Endothelial cell of umbilical vein (primary cell): ENCODE results near the gene ZBTB20.

Experiments
- EZH2 ChIP-seq: IDR thresholded peaks from 2 replicates; pipeline ENCODE4 v1.6.1; 2012; ENCODE audit warnings: borderline replicate concordance, low read depth, mild to moderate bottlenecking, moderate library complexity, low read length, inconsistent platforms; ENCODE audit not compliant: severe bottlenecking
- FOS ChIP-seq: IDR thresholded peaks from 2 replicates; pipeline ENCODE4 v1.6.1; 2011; ENCODE audit warnings: mild to moderate bottlenecking, low read length, moderate library complexity, borderline replicate concordance; ENCODE audit not compliant: insufficient read depth
- GATA2 ChIP-seq: IDR thresholded peaks from 2 replicates; pipeline ENCODE4 v1.7.0; 2011; ENCODE audit warnings: low read depth, mild to moderate bottlenecking, moderate library complexity, mixed read lengths, low read length; ENCODE audit not compliant: insufficient read length, insufficient read depth
- JUN ChIP-seq: IDR thresholded peaks from 2 replicates; pipeline ENCODE4 v1.6.1; 2011; ENCODE audit warnings: borderline replicate concordance, low read depth; ENCODE audit not compliant: insufficient read length, insufficient read depth
- MAX ChIP-seq: IDR thresholded peaks from 2 replicates; pipeline ENCODE4 v1.6.1; 2011; ENCODE audit not compliant: insufficient read depth, insufficient read length
- MYC ChIP-seq: IDR thresholded peaks from one replicate; pipeline ENCODE4 v1.6.1; 2011; ENCODE audit warnings: mild to moderate bottlenecking, low read depth, low read length
- POLR2A ChIP-seq: IDR thresholded peaks from 2 replicates; pipeline ENCODE4 v1.6.1; 2012; ENCODE audit warnings: low read depth, mild to moderate bottlenecking, control low read depth, low read length
- POLR2AphosphoS5 ChIP-seq: IDR thresholded peaks from 2 replicates; pipeline ENCODE4 v1.6.1; 2012; ENCODE audit warnings: low read depth, mild to moderate bottlenecking, control low read depth, low read length, moderate library complexity; ENCODE audit not compliant: insufficient read depth
- TF ChIP-seq, protein P1 (sequence below), 2 donors: IDR thresholded peaks; 1 replicate in 1 of 2; 2 replicates in 1 of 2; pipeline ENCODE4 v1.5.1; 2011; ENCODE audit warnings: low read length in 2 of 2, mild to moderate bottlenecking in 2 of 2, moderate library complexity in 2 of 2, control low read depth in 1 of 2, inconsistent platforms in 1 of 2, low read depth in 1 of 2; ENCODE audit not compliant: insufficient read depth in 1 of 2; ENCODE audit errors: extremely low read depth in 1 of 2

GRCh38 chr3:115092220-115092791, 54.8 kb downstream of the ZBTB20 start:
- no peak for TF ChIP-seq POLR2AphosphoS5
- TF ChIP-seq, protein P1, sequence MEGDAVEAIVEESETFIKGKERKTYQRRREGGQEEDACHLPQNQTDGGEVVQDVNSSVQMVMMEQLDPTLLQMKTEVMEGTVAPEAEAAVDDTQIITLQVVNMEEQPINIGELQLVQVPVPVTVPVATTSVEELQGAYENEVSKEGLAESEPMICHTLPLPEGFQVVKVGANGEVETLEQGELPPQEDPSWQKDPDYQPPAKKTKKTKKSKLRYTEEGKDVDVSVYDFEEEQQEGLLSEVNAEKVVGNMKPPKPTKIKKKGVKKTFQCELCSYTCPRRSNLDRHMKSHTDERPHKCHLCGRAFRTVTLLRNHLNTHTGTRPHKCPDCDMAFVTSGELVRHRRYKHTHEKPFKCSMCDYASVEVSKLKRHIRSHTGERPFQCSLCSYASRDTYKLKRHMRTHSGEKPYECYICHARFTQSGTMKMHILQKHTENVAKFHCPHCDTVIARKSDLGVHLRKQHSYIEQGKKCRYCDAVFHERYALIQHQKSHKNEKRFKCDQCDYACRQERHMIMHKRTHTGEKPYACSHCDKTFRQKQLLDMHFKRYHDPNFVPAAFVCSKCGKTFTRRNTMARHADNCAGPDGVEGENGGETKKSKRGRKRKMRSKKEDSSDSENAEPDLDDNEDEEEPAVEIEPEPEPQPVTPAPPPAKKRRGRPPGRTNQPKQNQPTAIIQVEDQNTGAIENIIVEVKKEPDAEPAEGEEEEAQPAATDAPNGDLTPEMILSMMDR (IDR thresholded peaks at IDR 0.05; ENCODE audit: extremely low read depth in 1 of 2, insufficient read depth in 1 of 2, low read depth in 1 of 2, low read length in 2 of 2), result peak; percentile 29 to 77
- no peak for TF ChIP-seq POLR2A
- TF ChIP-seq MAX, result no peak
- TF ChIP-seq EZH2, result no peak
- TF ChIP-seq JUN, result no peak
- no peak for TF ChIP-seq FOS
- no peak for TF ChIP-seq MYC
- no peak for TF ChIP-seq GATA2
